Amygdala (tissue), 56 donors: ENCODE measurements around the gene MSLN.
A peak's percentile ranks its signal among the peaks of the same experiment; 100 is the strongest.

Source experiments
- DNase-seq, 56 donors: peaks; one replicate each; lab custom pipeline; 2025; lab: John Stamatoyannopoulos, UW

MSLN gene

GRCh38 chr16:800834-801511 lies 40.4 kb downstream of the MSLN start:
- DNase-seq: peak in 1 of 56 donors; percentile 57

DNA sequence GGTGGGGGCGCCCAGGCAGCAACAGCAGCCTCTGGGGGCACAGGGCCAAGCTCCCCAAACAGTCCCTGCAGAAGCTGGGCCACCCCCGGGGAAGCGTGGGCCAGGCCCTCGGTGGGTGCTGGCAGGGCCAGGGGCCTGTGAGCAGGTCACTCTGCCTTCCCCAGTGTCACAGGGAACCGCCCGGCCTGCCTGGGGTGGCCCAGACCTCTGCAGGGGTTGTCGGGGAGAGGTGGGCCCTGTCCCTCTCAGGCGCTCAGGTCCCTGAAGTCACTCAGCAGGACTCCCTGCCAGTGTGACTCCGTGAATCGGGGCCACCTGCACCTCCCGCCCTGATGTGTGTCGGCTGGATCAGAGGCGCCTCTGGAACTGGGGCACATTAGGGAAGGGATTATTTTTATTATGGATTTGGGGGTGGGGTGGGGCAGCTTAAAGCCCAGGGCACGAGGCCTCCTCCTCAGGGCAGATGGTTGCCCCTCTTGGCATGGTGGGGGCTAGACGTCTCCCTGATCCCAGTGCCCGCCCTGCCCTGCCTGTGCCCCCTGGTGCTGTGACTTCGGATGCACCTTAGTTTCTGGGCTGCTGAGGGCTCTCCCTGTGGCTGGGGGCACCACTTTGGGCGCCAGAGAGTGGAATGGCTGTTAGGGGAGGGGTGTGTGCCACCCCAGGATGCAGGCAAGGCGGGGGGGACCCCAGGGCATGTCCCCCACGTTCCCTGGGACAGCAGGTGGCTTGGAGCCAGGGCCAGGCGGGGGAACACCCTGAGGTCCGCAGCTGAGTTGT lies 41.2 kb downstream of the MSLN start:
- DNase-seq: no peak

DNA sequence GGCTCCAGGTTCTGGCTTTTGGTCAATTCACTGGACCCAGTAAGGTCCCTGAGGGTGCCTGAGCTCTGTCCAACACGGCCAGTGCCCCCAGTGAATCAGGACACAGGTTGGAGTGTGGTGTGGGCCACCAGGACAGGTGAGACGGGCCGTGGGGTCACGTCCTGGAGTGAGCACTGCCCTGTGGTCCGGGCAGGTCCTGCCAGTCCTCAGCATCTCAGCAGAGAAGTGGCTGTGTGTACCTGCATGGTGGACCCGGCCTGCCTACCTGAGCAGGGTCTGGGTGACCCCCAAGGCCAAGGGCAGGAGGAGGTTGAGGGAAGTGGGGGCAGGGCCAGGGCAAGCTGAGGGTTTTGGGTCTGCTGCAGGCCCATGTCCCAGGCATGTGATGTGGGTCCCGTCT lies 41.9 kb downstream of the MSLN start:
- DNase-seq: no peak

DNA sequence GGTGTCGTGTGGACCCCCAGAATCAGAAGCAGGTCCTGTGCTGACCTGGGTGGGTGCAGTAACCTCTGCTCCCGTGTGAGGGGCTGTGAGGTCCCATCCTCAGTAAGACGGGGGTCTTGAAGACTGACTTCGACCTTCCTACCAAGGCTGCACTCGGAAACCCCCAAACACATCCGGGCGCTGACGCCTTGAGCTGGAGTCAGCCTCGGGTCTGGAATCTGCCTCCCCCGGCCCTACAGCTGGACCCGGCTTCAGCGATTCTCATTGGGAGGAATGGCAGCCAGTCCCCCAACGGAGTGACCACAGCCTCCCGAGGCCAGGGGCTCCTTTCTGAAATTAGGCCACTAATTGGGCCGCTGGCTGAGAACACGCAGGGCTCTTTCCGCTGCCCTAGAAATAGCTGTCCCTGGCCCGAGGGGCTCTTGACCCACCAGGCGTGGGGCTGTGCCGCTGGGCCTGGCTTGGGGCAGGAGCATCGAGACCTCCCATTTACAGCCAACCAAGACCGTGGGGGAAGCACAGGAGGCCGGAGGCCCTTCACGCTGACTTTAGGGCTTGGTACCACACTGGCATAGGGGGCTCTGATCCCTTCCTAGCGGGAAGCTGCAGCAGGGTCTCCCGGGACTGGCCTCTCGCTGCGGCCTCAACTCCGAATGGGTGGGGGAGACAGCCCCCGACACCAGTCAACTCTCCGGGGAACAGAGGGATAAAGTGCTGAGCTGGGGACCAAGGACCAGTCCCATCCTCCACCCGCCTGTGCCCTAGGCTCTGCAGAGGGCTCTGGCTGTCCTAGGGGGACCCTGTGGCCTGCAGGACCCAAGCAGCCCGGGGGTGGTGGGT lies 42.6 kb downstream of the MSLN start:
- DNase-seq: no peak

DNA sequence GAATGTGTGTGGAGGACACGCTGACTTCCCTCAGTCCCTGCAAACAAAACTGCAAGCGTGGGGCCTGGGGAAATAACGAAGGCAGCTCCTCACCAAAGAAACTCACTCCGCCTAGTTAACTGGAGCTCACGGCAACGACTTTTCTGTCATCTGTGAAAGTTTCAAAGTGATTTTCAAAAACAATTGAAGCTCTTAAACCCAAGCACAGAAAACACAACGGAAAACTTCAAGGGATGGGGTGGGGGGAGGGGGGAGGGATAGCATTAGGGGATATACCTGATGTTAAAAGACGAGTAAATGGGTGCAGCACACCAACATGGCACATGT lies 43.2 kb downstream of the MSLN start:
- DNase-seq: no peak

- no peak for DNase-seq
Measured at GRCh38 chr16:804193-805048, 43.9 kb downstream of the MSLN start.

GRCh38 chr16:805474-805873 lies 44.9 kb downstream of the MSLN start:
- no peak for DNase-seq

DNA sequence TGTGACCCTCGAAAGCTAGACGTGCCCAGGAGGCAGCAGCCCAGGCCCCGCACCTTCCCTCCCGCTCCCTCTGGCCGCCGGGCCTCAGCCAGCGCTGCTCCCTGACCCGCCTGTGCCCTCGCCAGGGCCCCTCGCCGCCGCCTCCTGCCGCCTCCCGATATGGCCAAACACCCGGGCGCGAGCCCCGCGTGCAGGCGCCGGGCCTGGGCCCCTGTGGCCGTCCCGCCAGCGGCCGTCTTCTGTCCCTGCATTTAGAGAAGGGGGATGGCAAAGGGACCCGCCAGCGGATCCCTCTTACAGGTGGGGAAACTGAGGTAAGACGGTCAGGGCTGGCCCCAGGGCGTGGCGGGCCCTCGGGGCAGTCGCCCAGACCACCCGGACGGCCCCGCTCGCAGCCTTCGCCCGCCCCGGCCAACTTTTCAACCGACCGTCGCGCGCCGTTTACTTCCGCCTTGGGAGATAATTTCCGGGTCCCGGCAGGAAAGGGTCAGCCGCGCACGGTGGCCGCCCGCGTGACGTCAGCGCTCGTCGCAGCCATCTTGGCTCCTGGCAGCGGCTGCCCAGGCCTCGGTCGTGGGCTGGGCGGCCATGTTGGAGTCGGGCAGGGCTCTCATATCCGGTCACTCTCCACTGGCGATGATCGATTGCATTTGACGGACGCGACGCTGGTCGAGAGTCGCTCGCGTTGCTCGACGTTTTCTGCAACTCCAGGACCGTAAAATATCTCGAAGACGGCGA lies 47.0 kb downstream of the MSLN start:
- DNase-seq: peak; percentile 33 to 96 (median 83)

- DNase-seq: no peak
Measured at GRCh38 chr16:808085-808386, 47.5 kb downstream of the MSLN start.

DNA sequence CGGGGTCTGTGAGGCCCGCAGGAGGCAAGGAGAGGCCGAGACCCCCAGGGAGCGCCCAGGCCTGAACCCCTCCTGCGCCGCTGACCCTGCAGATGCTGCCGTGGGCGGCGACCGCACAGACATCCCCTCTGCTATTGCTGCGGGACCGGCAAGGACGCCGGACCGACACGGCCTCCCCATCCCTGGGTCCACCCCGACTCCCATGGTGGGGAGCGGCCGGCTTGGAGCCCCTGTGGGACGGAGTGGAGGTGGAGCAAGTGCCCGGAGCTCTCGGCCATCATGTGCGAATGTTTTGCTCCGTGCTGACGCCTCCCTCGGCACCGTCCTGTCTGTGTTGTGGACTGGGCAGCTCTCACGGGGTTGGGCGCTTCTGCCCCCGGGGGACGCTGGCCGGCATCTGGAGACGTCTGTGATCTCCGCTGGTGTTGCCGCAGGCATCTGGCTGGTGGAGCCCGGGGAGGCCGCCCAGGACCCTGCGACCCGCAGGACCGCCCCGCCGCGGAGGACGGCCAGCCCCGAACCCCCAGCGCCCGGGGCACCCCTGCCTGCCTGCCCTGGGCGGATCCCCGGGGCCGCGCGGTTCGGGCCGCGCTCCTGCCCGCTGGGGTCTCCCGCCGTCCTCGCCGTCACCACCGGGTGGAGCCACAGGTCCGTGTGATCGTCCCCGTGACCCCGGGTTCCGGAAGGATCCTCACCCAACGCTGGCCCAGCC lies 52.8 kb downstream of the MSLN start:
- DNase-seq: peak in 48 of 56 donors; percentile 4 to 80 (median 36)

DNA sequence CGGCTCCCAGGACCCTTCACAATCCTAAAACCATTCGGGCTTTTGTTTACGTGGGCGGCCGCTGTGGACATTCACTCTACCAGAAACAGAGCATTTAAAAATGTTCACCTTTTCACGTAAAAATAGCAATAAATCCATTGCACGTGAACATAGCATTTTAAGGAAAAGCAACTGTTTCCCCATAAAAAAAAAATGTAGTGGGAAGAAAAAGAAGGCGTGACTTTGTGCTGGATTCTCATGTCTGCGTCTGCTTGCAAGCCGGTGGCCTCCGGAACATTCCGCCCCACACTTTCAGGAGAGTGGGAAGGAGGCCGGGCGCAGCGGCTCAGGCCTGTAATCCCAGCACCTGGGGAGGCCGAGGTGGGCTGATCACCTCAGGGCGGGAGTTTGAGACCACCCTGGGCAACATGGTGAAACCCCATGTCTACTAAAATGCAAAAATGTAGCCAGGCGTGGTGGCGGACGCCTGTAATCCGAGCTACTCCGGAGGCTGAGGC lies 53.4 kb downstream of the MSLN start:
- peak in 2 of 56 donors; percentile 11 to 31 for DNase-seq

- no peak for DNase-seq
Measured at GRCh38 chr16:814974-815373, 54.4 kb downstream of the MSLN start.

DNA sequence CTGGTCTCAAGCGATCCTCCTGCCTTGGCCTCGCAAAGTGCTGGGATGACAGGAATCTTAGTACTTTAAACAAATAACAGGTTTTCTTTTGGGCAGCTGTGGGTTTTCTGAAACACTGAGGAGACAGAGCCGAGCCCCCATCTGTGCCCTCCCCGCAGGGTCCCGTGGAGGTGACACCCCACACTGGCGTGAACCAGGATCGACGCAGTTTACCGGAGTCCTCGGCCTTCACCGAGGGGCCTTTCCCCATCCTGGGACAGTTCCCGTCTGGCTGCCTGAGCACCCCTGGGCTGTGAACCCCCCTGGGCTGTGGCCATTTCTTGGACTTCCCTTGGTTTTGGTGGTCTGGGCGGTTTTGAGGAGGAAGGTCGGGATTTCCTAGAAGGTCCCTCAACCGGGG lies 55.3 kb downstream of the MSLN start:
- DNase-seq: no peak

DNA sequence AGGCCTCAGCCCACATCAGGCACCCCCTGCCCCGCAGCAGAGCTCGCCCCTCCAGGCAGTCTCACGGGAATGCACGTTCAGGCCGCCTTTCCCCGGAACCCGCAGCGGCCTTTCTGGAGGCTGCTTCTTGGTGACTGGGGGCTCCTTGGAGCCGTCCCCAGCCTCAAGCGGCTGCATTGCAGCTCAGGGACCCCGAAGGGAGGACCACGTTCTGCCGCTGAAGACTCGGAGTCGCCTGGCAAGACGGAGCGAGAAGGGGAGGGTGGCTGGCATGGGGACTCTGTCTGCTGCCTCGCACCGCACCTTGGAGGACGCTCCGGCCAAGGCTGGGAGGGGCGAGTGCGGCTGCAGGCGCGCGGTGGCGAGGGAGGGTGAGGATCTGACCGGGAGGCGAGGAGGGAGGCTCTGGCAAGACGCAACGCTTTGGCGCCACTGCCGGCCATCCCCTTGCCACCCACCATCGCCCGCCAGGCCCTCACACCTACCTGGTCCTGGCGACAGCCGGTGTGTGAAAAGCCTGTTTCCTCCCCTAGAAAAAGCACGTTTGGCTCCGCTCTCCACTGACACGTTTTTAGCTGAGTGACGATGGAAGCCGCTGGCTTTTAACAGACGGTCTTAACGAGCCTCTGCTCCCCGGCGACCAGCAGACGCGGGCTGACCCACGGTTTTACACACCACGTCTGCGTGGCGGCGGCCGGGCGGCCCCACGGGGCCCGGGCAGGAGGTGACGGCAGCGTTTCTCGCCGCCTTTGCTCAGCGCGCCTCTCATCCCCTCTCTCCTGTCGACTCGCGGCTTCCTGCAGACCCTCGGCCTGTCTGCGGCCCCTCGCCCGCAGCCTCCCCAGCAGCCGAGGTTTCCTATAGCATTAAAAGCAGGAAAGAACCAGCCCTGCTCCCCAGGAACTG lies 56.7 kb downstream of the MSLN start:
- peak in 1 of 56 donors; percentile 9 for DNase-seq

GRCh38 chr16:818132-818531 lies 57.6 kb downstream of the MSLN start:
- DNase-seq: no peak
